HUES6 (cell line): Measurements from ENCODE around the gene FGFR1OP2.

Experiments used
- H3K27ac ChIP-seq: 2 replicates; pipeline ENCODE4 v1.7.0; 2013; ENCODE audit warnings: low read depth, mild to moderate bottlenecking, low read length, inconsistent platforms
- H3K27me3 ChIP-seq: 2 replicates; pipeline ENCODE4 v1.6.1; 2013; ENCODE audit warnings: low read length; ENCODE audit not compliant: control insufficient read depth, insufficient read depth
- H3K36me3 ChIP-seq: 2 replicates; pipeline ENCODE4 v1.6.1; 2013; ENCODE audit warnings: low read length; ENCODE audit not compliant: control insufficient read depth, insufficient read depth
- H3K4me1 ChIP-seq: 2 replicates; pipeline ENCODE4 v1.6.1; 2013; ENCODE audit warnings: low read length; ENCODE audit not compliant: control insufficient read depth, insufficient read depth
- H3K4me3 ChIP-seq: 2 replicates; pipeline ENCODE4 v1.5.1; 2013; ENCODE audit warnings: low read depth, low read length
- H3K9ac ChIP-seq: one replicate; pipeline ENCODE4 v1.6.1; 2013; ENCODE audit warnings: mild to moderate bottlenecking, low read length
- H3K9me3 ChIP-seq: 2 replicates; pipeline ENCODE4 v1.6.1; 2013; ENCODE audit warnings: low read depth, low read length; ENCODE audit not compliant: control insufficient read depth, insufficient read depth

FGFR1OP2 gene

DNA sequence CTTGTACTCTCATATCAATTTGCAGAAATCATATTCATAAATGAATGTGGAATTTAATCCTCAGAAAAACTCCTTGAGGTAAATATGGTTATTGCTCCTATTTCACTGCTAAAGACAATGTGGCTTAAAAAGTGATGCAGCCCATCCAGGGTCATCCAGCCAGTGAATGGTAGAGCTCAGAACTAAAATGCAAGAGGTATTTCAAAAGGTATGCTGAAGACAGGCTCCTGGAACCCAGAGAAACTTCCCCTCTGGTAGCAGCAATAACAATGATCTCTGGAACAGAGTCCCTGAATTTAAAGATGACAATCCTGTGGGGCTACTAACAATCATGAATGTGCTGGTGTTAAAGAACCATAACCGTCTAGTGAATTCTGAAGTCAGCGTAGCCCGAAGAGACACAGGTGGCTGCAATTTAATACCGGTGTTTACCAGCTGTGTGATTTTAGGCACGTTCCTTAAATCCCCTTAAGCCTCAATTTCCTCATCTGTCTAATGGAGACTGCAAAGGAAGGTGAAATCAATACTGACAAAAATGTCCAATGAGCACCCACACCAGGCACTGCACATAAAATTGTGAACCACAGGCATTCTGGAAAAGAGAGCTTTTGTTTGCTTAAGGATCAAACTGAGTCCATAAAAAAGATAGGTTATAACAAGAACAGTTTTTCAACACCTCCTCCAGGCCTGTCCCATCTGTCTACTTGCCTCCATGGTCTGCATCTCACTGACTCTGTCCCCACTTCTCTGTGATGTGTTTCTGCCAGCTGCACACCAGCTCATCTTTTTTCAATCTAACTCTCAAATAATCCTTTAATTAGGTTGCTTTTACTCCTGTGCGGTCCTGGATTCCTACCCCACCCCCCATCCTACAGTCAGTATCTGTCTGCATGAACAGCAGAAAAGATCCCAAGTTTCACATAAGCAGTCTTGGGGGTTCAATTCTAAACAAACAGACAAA lies 65.4 kb downstream of the FGFR1OP2 start:
- Histone ChIP-seq H3K36me3 (peaks cover 12% of the 10 kb centered on the region), H3K4me3 (no peak overlapping the region), H3K27me3 (no peaks in the 10 kb centered on the region), H3K9me3 (no peaks in the 10 kb centered on the region), H3K27ac (no peak overlapping the region), H3K9ac (no peak overlapping the region), H3K4me1 (peaks cover 8% of the 10 kb centered on the region; the same call in 1 of the 2 replicates)

DNA sequence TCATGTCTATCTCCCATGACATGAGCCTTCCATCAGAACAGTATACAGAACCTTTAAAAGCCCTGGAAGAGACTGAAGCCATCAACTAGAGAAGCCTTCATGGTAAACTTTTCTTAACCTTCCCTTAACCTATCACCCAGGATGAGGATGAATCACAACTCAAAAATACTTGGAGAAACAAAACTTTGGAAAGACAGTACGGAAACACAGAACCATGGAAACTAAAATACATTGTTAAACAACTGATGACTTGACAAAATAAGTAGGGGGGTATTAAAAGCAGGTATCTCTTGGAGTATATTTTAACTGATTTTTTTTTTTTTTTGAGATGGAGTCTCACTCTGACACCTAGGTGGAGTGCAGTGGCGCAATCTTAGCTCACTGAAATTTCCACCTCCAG lies 67.2 kb downstream of the FGFR1OP2 start:
- Histone ChIP-seq H3K36me3 (no peaks in the 10 kb centered on the region), H3K27me3 (no peaks in the 10 kb centered on the region), H3K27ac (no peak overlapping the region), H3K4me1 (peaks cover 12% of the 10 kb centered on the region; the same call in 1 of the 2 replicates), H3K9ac (no peak overlapping the region), H3K9me3 (no peaks in the 10 kb centered on the region), H3K4me3 (no peak overlapping the region)

DNA sequence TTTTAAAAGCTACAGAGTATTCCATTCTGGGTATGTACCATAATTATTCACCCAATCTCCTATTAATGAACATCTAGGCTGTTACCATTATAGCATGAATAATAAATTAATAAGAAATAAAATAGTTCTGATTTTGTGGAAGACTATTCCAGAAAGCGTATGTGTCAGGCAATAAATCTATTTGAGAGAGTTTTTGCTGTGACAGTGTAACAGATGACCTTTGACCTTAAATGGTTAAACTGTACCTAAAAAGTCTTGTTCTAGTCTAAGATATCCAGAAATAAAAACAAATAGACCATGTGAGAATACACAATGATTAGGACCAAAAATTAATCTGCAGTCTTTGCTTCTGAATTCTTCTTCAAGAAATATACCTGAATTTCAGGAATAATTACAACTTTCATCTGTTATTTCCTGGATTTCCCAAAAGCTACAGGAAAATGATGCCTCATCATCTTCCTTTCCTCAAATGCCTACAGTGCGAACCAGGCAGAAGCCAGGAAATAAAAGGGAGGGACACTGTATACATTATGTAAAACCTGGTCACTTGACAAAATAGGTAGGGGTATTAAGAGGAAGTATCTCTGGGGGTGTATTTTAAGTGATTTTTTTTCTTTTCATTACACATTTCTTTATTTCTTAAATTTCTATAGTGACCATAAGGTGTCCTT lies 68.7 kb downstream of the FGFR1OP2 start:
- Histone ChIP-seq H3K9ac (no peak overlapping the region), H3K36me3 (no peaks in the 10 kb centered on the region), H3K4me1 (peaks cover 12% of the 10 kb centered on the region), H3K4me3 (no peak overlapping the region), H3K27ac (no peak overlapping the region), H3K27me3 (no peaks in the 10 kb centered on the region), H3K9me3 (no peaks in the 10 kb centered on the region)

DNA sequence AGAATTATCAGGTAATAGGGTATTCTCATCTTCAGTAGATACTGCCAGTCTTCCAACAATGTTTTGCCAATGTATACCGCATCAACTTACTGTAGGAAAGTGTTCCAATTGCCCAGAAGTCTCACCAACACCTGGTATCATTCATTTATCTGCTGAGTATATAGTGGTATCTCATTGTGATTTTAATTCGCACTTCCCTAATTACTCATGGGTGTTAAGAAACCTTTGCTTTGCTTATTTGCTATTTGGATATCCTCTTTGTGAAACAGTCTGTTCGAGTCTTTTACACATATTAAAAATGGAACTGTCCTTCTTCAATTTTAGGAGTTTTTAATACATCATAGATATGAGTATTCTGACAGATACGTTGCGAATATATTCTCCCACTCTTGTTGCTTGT lies 69.8 kb downstream of the FGFR1OP2 start:
- H3K4me1 ChIP-seq, result peaks cover 19% of the 10 kb centered on the region
- no peak overlapping the region for H3K4me3 ChIP-seq
- no peaks in the 10 kb centered on the region for H3K9me3 ChIP-seq
- no peak overlapping the region for H3K9ac ChIP-seq
- no peaks in the 10 kb centered on the region for H3K27me3 ChIP-seq
- H3K27ac ChIP-seq, result no peak overlapping the region
- no peaks in the 10 kb centered on the region for H3K36me3 ChIP-seq

GRCh38 chr12:27009881-27010301 lies 71.6 kb downstream of the FGFR1OP2 start:
- Histone ChIP-seq H3K9me3 (no peaks in the 10 kb centered on the region), H3K4me1 (peaks cover 21% of the 10 kb centered on the region), H3K27ac (no peak overlapping the region), H3K27me3 (no peaks in the 10 kb centered on the region), H3K4me3 (no peak overlapping the region), H3K36me3 (no peaks in the 10 kb centered on the region), H3K9ac (no peak overlapping the region)

GRCh38 chr12:27012239-27012981 lies 74.1 kb downstream of the FGFR1OP2 start:
- Histone ChIP-seq H3K27ac (no peak overlapping the region), H3K27me3 (no peaks in the 10 kb centered on the region), H3K4me1 (peaks cover 28% of the 10 kb centered on the region), H3K4me3 (peak overlapping the region; percentile 97), H3K36me3 (no peaks in the 10 kb centered on the region), H3K9me3 (no peaks in the 10 kb centered on the region), H3K9ac (no peak overlapping the region)

GRCh38 chr12:27012982-27013255 lies 74.6 kb downstream of the FGFR1OP2 start:
- Histone ChIP-seq H3K27me3 (no peaks in the 10 kb centered on the region), H3K9me3 (no peaks in the 10 kb centered on the region), H3K36me3 (no peaks in the 10 kb centered on the region), H3K4me1 (peaks cover 28% of the 10 kb centered on the region), H3K4me3 (peak overlapping the region; percentile 97), H3K9ac (peak overlapping the region; percentile 82), H3K27ac (no peak overlapping the region)

DNA sequence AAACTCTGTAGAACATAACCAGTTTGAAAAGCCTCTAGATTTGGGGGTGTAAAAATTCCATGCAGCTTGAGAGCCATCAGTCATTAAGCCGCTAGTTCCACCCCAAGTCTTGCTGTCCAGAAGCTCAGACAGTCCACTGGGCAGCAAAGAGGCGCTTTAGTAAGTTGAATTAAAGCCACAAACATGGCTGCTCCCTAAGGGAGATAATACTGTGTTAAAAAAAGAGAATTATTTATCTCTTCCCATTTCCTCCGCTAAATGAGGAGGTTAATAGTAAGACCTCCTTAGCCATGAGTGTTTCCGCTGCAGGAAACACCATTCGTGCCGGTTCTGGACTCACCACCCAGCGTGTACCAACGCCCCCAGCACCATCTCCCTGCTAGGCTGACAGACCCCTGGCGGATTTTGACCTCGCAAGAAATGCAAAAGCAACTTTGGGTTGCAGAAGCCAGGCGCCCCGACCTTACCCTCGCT lies 75.4 kb downstream of the FGFR1OP2 start:
- Histone ChIP-seq H3K4me1 (peaks cover 28% of the 10 kb centered on the region), H3K4me3 (peak overlapping the region; percentile 97), H3K27me3 (no peaks in the 10 kb centered on the region), H3K9me3 (no peaks in the 10 kb centered on the region), H3K36me3 (no peaks in the 10 kb centered on the region), H3K27ac (peak overlapping the region; percentile 75), H3K9ac (peak overlapping the region; percentile 82)

- H3K36me3 ChIP-seq, result no peaks in the 10 kb centered on the region
- H3K27ac ChIP-seq, result peak within 1 kb of the TSS; percentile 75
- peak within 1 kb of the TSS; percentile 82 for H3K9ac ChIP-seq
- no peaks in the 10 kb centered on the region for H3K27me3 ChIP-seq
- H3K4me1 ChIP-seq, result peaks cover 28% of the 10 kb centered on the region
- peak within 1 kb of the TSS; percentile 97 for H3K4me3 ChIP-seq
- no peaks in the 10 kb centered on the region for H3K9me3 ChIP-seq
Observed at GRCh38 chr12:27014085-27014858, 76.0 kb downstream of the FGFR1OP2 start, which contains the start of gene TM7SF3. TSS of gene TM7SF3 (minus strand) at chr12:27014384. CDS start at chr12:27014168, 216 bp downstream.
